HFFc6 (cell line): Measurements from ENCODE around the gene RNLS. TPM values are rescaled to one million over a fixed set of nuclear protein-coding genes. Genes with fewer than 3 reads are reported as not detected.

Experiments
- DNase-seq: peaks from one replicate; pipeline ENCODE4 v3.0.0-alpha.2; 2018
- H3K27ac Mint-ChIP-seq: 2 replicates; pipeline ENCODE4 v1.8.0; 2020; ENCODE audit warnings: mild to moderate bottlenecking, mixed read lengths
- H3K27me3 Mint-ChIP-seq: 2 replicates; pipeline ENCODE4 v1.8.0; 2021; ENCODE audit warnings: mild to moderate bottlenecking, moderate library complexity, mixed read lengths; ENCODE audit not compliant: insufficient read depth
- H3K36me3 Mint-ChIP-seq: 2 replicates; pipeline ENCODE4 v1.8.0; 2021; ENCODE audit warnings: low read depth, mixed read lengths
- H3K4me1 Mint-ChIP-seq: 2 replicates; pipeline ENCODE4 v1.8.0; 2020; ENCODE audit warnings: low read depth, mixed read lengths
- H3K4me3 Mint-ChIP-seq: 2 replicates; pipeline ENCODE4 v1.8.0; 2020; ENCODE audit warnings: mild to moderate bottlenecking, moderate library complexity, mixed read lengths
- H3K9me3 Mint-ChIP-seq: 2 replicates; pipeline ENCODE4 v1.8.0; 2020; ENCODE audit warnings: mild to moderate bottlenecking, mixed read lengths
- CTCF ChIP-seq: fragments of 200-600 bp; sonication (generic); IDR thresholded peaks from 2 replicates; pipeline ENCODE4 v1.5.0; 2021; ENCODE audit warnings: antibody characterized with exemption, mild to moderate bottlenecking
- total RNA-seq, 6 experiments: library from RNA; stranded (reverse); fragmentation: NEBNext Ultra II Directional; extraction: Animal tissue kit (Norgen Biotek cat#: 25700); gene quantifications; 2 replicates in 1 of 6; 3 replicates in 5 of 6; pipeline ENCODE4 v1.2.3, GENCODE V29; 2021

Gene RNLS
- total RNA-seq, 6 experiments from 2014 or later = 1.8 to 3.1 (median 2.4) TPM

GRCh38 chr10:88413412-88413811 is 169.7 kb downstream of the RNLS start:
- no peak for DNase-seq
- Mint-ChIP-seq H3K9me3 (no peaks in the 10 kb centered on the region), H3K27ac (no peak overlapping the region), H3K4me3 (no peak overlapping the region), H3K27me3 (no peaks in the 10 kb centered on the region), H3K36me3 (no peaks in the 10 kb centered on the region), H3K4me1 (no peaks in the 10 kb centered on the region)
- TF ChIP-seq CTCF = no peak

DNA sequence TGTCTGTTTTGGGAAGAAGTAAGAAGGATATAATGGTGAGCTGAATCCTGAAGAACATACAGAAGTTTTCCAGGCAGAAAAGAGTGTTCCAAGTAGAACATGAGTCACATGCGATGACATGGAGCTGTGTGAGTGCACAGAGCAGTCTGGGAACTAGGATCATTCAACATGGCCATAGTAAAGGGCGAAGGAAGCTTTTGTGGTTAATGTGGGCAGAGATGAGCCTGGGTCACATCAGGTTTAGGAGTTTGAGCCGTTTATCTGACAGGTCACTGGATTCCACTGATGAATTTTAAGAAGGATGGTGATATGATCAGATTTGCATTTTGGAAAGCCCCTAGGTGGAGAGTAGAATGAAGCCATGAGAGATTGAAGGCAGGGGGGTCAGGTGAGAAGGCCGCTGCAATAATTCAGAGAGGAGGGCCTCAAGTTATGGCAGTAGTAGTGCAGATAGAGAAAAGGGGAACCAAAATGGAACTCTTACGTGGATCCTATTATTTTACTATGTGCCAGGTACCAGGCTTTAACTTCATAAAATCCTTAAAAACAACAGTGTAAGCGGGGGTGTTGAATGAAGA is 171.3 kb downstream of the RNLS start:
- DNase-seq = no peak
- no peaks in the 10 kb centered on the region for H3K4me1 Mint-ChIP-seq
- TF ChIP-seq CTCF = no peak
- no peak overlapping the region for H3K4me3 Mint-ChIP-seq
- H3K36me3 Mint-ChIP-seq = no peaks in the 10 kb centered on the region
- H3K27me3 Mint-ChIP-seq = no peaks in the 10 kb centered on the region
- no peak overlapping the region for H3K27ac Mint-ChIP-seq
- H3K9me3 Mint-ChIP-seq = no peaks in the 10 kb centered on the region

DNA sequence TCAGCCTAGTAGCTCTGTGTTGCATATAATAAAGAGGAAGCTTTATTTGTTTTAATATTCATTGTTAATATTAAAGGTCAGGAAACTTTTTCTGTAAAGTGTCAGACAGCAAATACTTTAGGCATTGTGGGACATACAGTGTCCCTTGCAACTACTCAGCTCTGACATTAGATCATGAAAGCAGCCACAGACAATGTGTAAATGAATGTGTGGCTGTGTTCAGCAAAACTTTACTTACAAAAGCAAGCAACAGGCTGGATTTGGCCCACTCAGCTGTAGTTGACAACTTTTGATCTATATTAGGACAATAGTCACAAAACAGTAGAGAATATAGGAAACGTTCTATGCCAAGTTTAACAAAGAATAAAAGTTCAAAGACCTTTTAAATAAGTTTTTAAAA is 173.3 kb downstream of the RNLS start:
- DNase-seq = no peak
- no peaks in the 10 kb centered on the region for H3K36me3 Mint-ChIP-seq
- no peak overlapping the region for H3K27ac Mint-ChIP-seq
- no peaks in the 10 kb centered on the region for H3K27me3 Mint-ChIP-seq
- TF ChIP-seq CTCF = no peak
- no peak overlapping the region for H3K4me3 Mint-ChIP-seq
- H3K9me3 Mint-ChIP-seq = no peaks in the 10 kb centered on the region
- no peaks in the 10 kb centered on the region for H3K4me1 Mint-ChIP-seq

GRCh38 chr10:88409236-88409635 is 173.9 kb downstream of the RNLS start:
- no peak overlapping the region for H3K4me3 Mint-ChIP-seq
- TF ChIP-seq CTCF = no peak
- no peaks in the 10 kb centered on the region for H3K27me3 Mint-ChIP-seq
- no peaks in the 10 kb centered on the region for H3K36me3 Mint-ChIP-seq
- H3K4me1 Mint-ChIP-seq = no peaks in the 10 kb centered on the region
- no peak for DNase-seq
- no peak overlapping the region for H3K27ac Mint-ChIP-seq
- no peaks in the 10 kb centered on the region for H3K9me3 Mint-ChIP-seq

DNA sequence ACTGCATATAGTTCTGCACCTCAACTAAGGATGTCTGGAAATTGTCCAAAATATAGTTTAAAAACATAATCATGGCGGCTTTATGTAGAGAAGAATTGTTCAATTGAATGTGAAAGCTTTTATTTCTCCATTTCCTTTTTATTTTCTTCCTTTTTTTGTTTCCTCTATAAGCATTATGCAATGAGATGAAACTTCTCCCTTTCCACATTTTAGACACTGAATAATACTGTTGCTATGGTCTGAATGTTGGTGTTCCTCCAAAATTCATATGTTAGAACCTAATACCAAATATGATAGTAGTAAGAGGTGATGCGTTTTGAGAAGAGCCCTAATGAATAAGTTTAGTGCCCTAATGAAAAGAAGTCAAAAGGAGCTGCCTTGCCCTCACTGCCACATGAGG is 175.0 kb downstream of the RNLS start:
- Mint-ChIP-seq H3K27me3 (no peaks in the 10 kb centered on the region), H3K4me3 (no peak overlapping the region), H3K4me1 (no peaks in the 10 kb centered on the region), H3K27ac (no peak overlapping the region), H3K36me3 (no peaks in the 10 kb centered on the region), H3K9me3 (no peaks in the 10 kb centered on the region)
- DNase-seq = no peak
- TF ChIP-seq CTCF = no peak

GRCh38 chr10:88404133-88404532 is 179.0 kb downstream of the RNLS start:
- no peak for DNase-seq
- Mint-ChIP-seq H3K27me3 (no peaks in the 10 kb centered on the region), H3K4me3 (no peak overlapping the region), H3K4me1 (peaks cover 8% of the 10 kb centered on the region; the same call in 1 of the 2 replicates), H3K9me3 (no peaks in the 10 kb centered on the region), H3K27ac (no peak overlapping the region), H3K36me3 (no peaks in the 10 kb centered on the region)
- TF ChIP-seq CTCF = no peak
